Thyroid gland (tissue), 4 donors: ENCODE measurements around the gene GALNT2.

Source experiments
- CTCF ChIP-seq, 6 experiments: fragments of 200-600 bp in 3 of 6; fragments of 450-650 bp in 3 of 6; sonication (generic) in 3 of 6; IDR thresholded peaks; one replicate each; pipeline ENCODE4 v1.5.1; 2016 to 2019; ENCODE audit warnings: antibody characterized with exemption in 6 of 6, mild to moderate bottlenecking in 2 of 6, inconsistent platforms in 1 of 6, moderate library complexity in 1 of 6
- POLR2A ChIP-seq, 2 donors: fragments of 450-650 bp; IDR thresholded peaks; one replicate each; pipeline ENCODE4 v1.6.1; 2017; ENCODE audit warnings: antibody characterized with exemption in 2 of 2, mild to moderate bottlenecking in 2 of 2, moderate library complexity in 1 of 2

- TF ChIP-seq POLR2A (IDR thresholded peaks at IDR 0.05) (no peak), CTCF (IDR thresholded peaks at IDR 0.05) (no peak)
These were observed 212.0 kb downstream of the GALNT2 start for GRCh38 chr1:230278871-230279582.
